Coronary artery (tissue), 2 donors: ENCODE results near the gene TMA7B.

Source experiments
- DNase-seq: peaks from one replicate; pipeline ENCODE4 v3.0.0-alpha.2; 2017; ENCODE audit warnings: low spot score
- H3K27ac ChIP-seq, 2 donors: fragments of 200-600 bp; sonication (generic); one replicate each; pipeline ENCODE4 v1.5.1; 2016 to 2019
- H3K4me3 ChIP-seq: fragments of 200-600 bp; sonication (generic); 2 replicates; pipeline ENCODE4 v1.5.1; 2016; ENCODE audit warnings: mild to moderate bottlenecking, moderate library complexity
- TF ChIP-seq, protein P1 (sequence below): fragments of 200-600 bp; sonication (generic); IDR thresholded peaks from one replicate; pipeline ENCODE4 v1.5.1; 2019; ENCODE audit warnings: antibody characterized with exemption

The TMA7B gene

DNA sequence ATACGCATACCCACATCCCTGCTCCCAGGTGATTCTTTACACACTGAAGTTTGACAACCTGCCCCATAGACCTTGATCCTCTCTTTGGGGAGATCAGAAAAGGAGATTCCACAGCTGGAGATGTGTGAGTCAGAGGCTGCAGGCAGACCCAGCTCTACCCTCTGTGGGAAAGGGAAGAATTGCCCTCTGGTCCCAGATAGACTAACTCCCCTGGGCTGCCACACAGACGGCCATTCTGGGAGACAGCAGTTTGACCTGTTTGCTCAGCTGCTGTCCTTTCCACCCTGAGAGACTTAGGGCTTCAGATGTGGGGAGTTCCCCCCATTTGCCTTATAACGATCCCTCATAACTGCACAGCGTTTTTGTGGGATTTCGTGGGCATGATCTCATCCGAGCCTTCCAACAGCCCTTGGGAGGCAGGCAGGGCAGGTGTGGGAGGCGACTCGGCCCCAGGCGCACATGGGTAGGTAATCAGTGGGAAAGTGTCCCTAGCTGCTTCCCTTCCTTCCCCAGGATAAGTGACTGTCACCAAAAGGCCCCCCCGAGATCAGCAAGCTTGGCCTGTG, 48.6 kb downstream of the TMA7B start:
- no peak for DNase-seq
- Histone ChIP-seq H3K4me3 (no peak overlapping the region), H3K27ac (no peak overlapping the region)
- TF ChIP-seq, protein P1, sequence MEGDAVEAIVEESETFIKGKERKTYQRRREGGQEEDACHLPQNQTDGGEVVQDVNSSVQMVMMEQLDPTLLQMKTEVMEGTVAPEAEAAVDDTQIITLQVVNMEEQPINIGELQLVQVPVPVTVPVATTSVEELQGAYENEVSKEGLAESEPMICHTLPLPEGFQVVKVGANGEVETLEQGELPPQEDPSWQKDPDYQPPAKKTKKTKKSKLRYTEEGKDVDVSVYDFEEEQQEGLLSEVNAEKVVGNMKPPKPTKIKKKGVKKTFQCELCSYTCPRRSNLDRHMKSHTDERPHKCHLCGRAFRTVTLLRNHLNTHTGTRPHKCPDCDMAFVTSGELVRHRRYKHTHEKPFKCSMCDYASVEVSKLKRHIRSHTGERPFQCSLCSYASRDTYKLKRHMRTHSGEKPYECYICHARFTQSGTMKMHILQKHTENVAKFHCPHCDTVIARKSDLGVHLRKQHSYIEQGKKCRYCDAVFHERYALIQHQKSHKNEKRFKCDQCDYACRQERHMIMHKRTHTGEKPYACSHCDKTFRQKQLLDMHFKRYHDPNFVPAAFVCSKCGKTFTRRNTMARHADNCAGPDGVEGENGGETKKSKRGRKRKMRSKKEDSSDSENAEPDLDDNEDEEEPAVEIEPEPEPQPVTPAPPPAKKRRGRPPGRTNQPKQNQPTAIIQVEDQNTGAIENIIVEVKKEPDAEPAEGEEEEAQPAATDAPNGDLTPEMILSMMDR = no peak

DNA sequence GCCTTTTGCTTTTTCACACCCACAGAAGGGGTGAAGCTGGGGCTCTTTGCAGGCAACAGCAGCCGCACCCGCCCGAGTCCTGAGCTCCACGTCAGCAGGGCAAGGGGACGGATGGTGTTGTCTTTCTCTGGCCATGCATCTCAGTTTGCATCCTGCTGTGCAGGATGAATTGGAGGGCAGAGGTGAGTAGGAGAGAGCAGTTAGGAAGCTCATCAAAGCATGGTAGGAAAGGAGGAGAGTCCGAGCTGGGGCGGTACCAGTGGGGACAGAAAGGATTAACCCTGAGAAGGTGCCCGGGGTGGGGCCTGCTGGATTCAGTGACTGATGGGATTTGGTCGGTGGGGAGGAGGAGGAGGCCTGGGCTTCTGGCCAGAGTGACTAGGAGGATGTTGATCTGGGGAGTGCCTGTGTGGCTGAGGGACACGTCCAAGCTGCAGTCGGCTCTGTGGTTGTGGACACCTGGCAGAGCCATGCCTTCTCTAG, 49.1 kb downstream of the TMA7B start:
- DNase-seq = no peak
- peak overlapping the region; percentile 14 for H3K4me3 ChIP-seq
- H3K27ac ChIP-seq = no peak overlapping the region
- TF ChIP-seq, protein P1 = no peak

DNA sequence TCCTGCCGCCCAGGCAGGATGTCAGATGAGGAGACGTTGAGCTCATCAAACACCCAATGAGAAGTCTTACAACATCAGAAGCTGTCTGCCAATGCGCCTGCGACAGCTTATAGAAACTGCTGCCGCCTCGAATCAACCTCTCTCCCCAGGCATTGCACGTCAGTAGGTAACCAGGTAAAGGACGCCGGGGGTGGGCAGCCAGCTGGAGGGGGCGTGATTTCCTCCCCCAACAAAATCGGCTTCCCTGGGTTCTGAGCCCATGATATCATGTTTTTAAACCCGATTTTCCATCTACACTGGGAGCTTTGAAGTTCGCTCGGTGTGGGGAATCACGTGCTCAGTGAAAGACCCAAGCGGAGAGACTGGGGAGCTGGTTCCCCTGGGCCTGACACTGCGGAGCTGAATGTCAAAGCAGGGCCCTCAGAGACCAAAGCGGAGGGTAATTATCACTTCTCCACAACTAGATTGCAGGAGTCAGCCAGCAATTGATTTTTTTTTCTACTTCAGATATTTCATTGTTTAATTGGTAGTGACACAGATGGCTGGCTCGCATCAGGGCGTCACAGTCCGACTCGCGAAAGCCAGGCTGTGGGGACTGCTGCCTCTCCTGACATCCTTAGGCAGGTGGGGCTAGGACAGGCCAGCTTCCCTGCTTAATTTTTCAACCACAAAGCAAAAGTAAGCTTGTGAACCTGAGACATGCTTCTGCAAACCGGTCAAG, 49.9 kb downstream of the TMA7B start:
- Histone ChIP-seq H3K4me3 (peak overlapping the region; percentile 14), H3K27ac (no peak overlapping the region)
- TF ChIP-seq, protein P1 = no peak
- no peak for DNase-seq

DNA sequence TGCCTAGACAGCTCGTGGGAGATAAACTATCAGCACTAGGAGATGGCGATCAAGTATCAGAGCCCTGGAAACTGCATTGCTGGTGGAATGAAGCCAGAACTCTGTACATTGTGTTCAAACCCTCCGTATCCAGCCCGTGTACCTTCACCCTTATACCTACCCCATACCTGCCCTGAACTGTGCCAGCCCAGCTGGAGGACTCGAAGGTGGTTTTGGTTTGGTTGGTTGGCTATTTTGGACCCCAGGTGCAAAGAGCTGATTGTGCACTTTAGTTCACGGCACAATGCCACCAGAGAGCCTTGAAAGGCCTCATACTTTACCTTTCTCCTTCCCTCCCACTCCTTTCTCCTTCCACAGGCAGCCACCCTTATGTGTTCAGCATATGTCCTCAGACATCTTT, 50.5 kb downstream of the TMA7B start:
- TF ChIP-seq, protein P1 = no peak
- no peak overlapping the region for H3K27ac ChIP-seq
- DNase-seq = no peak
- no peak overlapping the region for H3K4me3 ChIP-seq
